CD4-positive, alpha-beta T cell treated with Interleukin-10 for 1 hour (primary cell): ENCODE data around the gene MAGEA2.
"Not testable (repeated sequence)": the region's sequence is repeated elsewhere in the genome, so short reads cannot be mapped to it uniquely, and the experiment has no call there.

Experiments
- DNase-seq: peaks from one replicate; pipeline ENCODE4 v3.0.0-alpha.2; 2020

MAGEA2 gene

GRCh38 chrX:152753686-152754650 lies at the start of gene MAGEA2:
TSS of gene MAGEA2 (minus strand) at chrX:152753842. CDS start at chrX:152751363, 2,479 bp downstream.
- not testable (repeated sequence) for DNase-seq

GRCh38 chrX:152798945-152799344 lies 45.3 kb upstream of the MAGEA2 start:
- no peak for DNase-seq

GRCh38 chrX:152787062-152787461 lies 33.4 kb upstream of the MAGEA2 start:
- not testable (repeated sequence) for DNase-seq

GRCh38 chrX:152769549-152770289 lies 16.1 kb upstream of the MAGEA2 start, which contains the start of gene MAGEA6:
TSS of gene MAGEA6 (minus strand) at chrX:152769689. CDS start at chrX:152767650, 2,039 bp downstream.
- DNase-seq, result not testable (repeated sequence)

- not testable (repeated sequence) for DNase-seq
Measured at GRCh38 chrX:152766562-152766961, 12.9 kb upstream of the MAGEA2 start.

- DNase-seq, result not testable (repeated sequence)
Measured at GRCh38 chrX:152761582-152761981, 7.9 kb upstream of the MAGEA2 start.

- not testable (repeated sequence) for DNase-seq
Measured at GRCh38 chrX:152759544-152759943, 5.9 kb upstream of the MAGEA2 start.

- not testable (repeated sequence) for DNase-seq
Measured at GRCh38 chrX:152758918-152759317, 5.3 kb upstream of the MAGEA2 start, which contains the start of gene CSAG3. TSS of gene CSAG3 (plus strand) at chrX:152759218.

- DNase-seq, result not testable (repeated sequence)
Measured at GRCh38 chrX:152754871-152755270, 1.2 kb upstream of the MAGEA2 start.

- DNase-seq, result no peak
Measured at GRCh38 chrX:152738560-152738959, 15.1 kb downstream of the MAGEA2 start.

- DNase-seq, result not testable (repeated sequence)
Measured at GRCh38 chrX:152736528-152736927, 17.1 kb downstream of the MAGEA2 start.

- no peak for DNase-seq
Measured at GRCh38 chrX:152735860-152736511, 17.7 kb downstream of the MAGEA2 start.

GRCh38 chrX:152735101-152735500 lies 18.5 kb downstream of the MAGEA2 start:
- no peak for DNase-seq

GRCh38 chrX:152734143-152734858 lies 19.3 kb downstream of the MAGEA2 start:
- not testable (repeated sequence) for DNase-seq

- no peak for DNase-seq
Measured at GRCh38 chrX:152733261-152733975, 20.2 kb downstream of the MAGEA2 start, which contains the start of the genes CSAG1 and MAGEA12. TSS of gene CSAG1 (minus strand) at chrX:152733721. CDS start at chrX:152732460, 1,261 bp downstream. TSS of gene MAGEA12 (plus strand) at chrX:152733757. CDS start at chrX:152736162, 2,405 bp downstream.

- DNase-seq, result no peak
Measured at GRCh38 chrX:152725409-152725808, 28.2 kb downstream of the MAGEA2 start.

GRCh38 chrX:152713815-152714787 lies 39.5 kb downstream of the MAGEA2 start, which contains the start of gene MAGEA2B:
TSS of gene MAGEA2B (plus strand) at chrX:152714628. CDS start at chrX:152717107, 2,479 bp downstream.
- DNase-seq, result not testable (repeated sequence)

GRCh38 chrX:152713195-152713594 lies 40.4 kb downstream of the MAGEA2 start:
- not testable (repeated sequence) for DNase-seq

- not testable (repeated sequence) for DNase-seq
Measured at GRCh38 chrX:152709173-152709572, 44.5 kb downstream of the MAGEA2 start, which contains the start of gene CSAG2. TSS of gene CSAG2 (minus strand) at chrX:152709273. CDS start at chrX:152709112, 161 bp downstream.
